Immature natural killer cell (primary cell): Measurements from ENCODE around the gene C8B. TPM values are rescaled to one million over a fixed set of nuclear protein-coding genes. Genes with fewer than 3 reads are reported as not detected.
A peak's percentile ranks its signal among the peaks of the same experiment; 100 is the strongest.

ENCODE experiments used
- DNase-seq, 3 donors: peaks; one replicate each; pipeline ENCODE4 v3.0.0; 2022; ENCODE audit warnings: mixed read lengths in 1 of 3
- H3K27ac Mint-ChIP-seq, 6 donors: one replicate each; pipeline ENCODE4 v1.8.0; 2020; ENCODE audit warnings: mixed read lengths in 6 of 6, mild to moderate bottlenecking in 5 of 6, inconsistent platforms in 4 of 6, moderate library complexity in 3 of 6
- H3K27me3 Mint-ChIP-seq, 3 donors: one replicate each; pipeline ENCODE4 v1.8.0; 2020 to 2021; ENCODE audit warnings: low read depth in 3 of 3, mild to moderate bottlenecking in 3 of 3, mixed read lengths in 3 of 3, moderate library complexity in 3 of 3, inconsistent platforms in 1 of 3
- H3K36me3 Mint-ChIP-seq, 3 donors: one replicate each; pipeline ENCODE4 v1.8.0; 2020; ENCODE audit warnings: mixed read lengths in 3 of 3, inconsistent platforms in 2 of 3, mild to moderate bottlenecking in 2 of 3
- H3K4me1 Mint-ChIP-seq, 2 donors: one replicate each; pipeline ENCODE4 v1.8.0; 2020; ENCODE audit warnings: inconsistent platforms in 2 of 2, mild to moderate bottlenecking in 2 of 2, mixed read lengths in 2 of 2, moderate library complexity in 1 of 2
- H3K4me3 Mint-ChIP-seq, 5 donors: one replicate each; pipeline ENCODE4 v1.8.0; 2020; ENCODE audit warnings: mild to moderate bottlenecking in 5 of 5, mixed read lengths in 5 of 5, inconsistent platforms in 3 of 5, moderate library complexity in 3 of 5
- H3K9me3 Mint-ChIP-seq, 6 donors: one replicate each; pipeline ENCODE4 v1.8.0; 2020; ENCODE audit warnings: mild to moderate bottlenecking in 6 of 6, mixed read lengths in 6 of 6, inconsistent platforms in 4 of 6, moderate library complexity in 3 of 6
- polyA plus RNA-seq, 3 donors: library from polyadenylated mRNA; unstranded; fragments of 300-500 nt; fragmentation: Illumina TruSeq; gene quantifications; one replicate each; pipeline ENCODE4 v1.2.3, GENCODE V29; 2021

Gene C8B
- polyA plus RNA-seq, 3 donors from 2014 or later = not detected

- Mint-ChIP-seq H3K27ac (no peak overlapping the region), H3K9me3 (peaks cover 0 to under 1% (median 0%) of the 10 kb centered on the region in 6 donors), H3K4me3 (no peak overlapping the region), H3K36me3 (peaks cover 0 to 7% (median 0%) of the 10 kb centered on the region in 3 donors), H3K27me3 (peaks cover 5 to 6% (median 5%) of the 10 kb centered on the region in 3 donors), H3K4me1 (no peaks in the 10 kb centered on the region)
- no peak for DNase-seq
Observed at GRCh38 chr1:56933606-56934005, 32.2 kb downstream of the C8B start.

GRCh38 chr1:56933161-56933560 lies 32.7 kb downstream of the C8B start:
- Mint-ChIP-seq H3K9me3 (peaks cover 0 to 2% (median 0%) of the 10 kb centered on the region in 6 donors), H3K27me3 (peaks cover 5% of the 10 kb centered on the region in 3 donors), H3K4me3 (no peak overlapping the region), H3K36me3 (peaks cover 0 to 8% (median 0%) of the 10 kb centered on the region in 3 donors), H3K4me1 (no peaks in the 10 kb centered on the region), H3K27ac (no peak overlapping the region)
- no peak for DNase-seq

DNA sequence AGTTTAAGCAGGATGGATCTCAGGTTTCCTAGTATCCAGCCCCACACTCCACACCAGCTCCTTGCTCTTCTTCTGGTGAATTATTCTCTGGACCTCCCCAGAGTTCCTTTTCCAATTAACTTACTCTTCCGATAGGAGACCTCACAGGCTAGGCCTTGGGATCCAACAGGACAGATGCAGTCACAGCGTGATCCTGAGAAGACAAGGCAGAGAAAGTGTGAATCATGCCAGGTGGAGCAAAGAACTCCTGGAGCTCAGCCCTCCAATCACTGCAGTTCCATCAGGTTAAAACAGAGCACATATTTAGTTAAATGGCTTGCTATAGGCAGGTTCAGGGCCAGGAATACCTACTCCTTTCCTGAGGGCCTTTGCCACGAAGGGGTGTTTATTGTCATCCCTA lies 34.1 kb downstream of the C8B start:
- Mint-ChIP-seq H3K27me3 (peaks cover 3 to 5% (median 5%) of the 10 kb centered on the region in 3 donors), H3K36me3 (peaks cover 0 to 8% (median 0%) of the 10 kb centered on the region in 3 donors), H3K4me1 (no peaks in the 10 kb centered on the region)

GRCh38 chr1:56931211-56931610 lies 34.6 kb downstream of the C8B start:
- no peak for DNase-seq
- no peak overlapping the region for H3K27ac Mint-ChIP-seq
- H3K9me3 Mint-ChIP-seq = peaks cover 0 to 2% (median 0%) of the 10 kb centered on the region in 6 donors
- H3K36me3 Mint-ChIP-seq = peaks cover 0 to 8% (median 0%) of the 10 kb centered on the region in 3 donors
- H3K4me3 Mint-ChIP-seq = no peak overlapping the region
- H3K27me3 Mint-ChIP-seq = peaks cover 3 to 5% (median 5%) of the 10 kb centered on the region in 3 donors
- H3K4me1 Mint-ChIP-seq = no peaks in the 10 kb centered on the region

More for the DNA sequence above, 34.1 kb downstream of the C8B start:
- H3K4me3 Mint-ChIP-seq = no peak overlapping the region
- peaks cover 0 to 2% (median 0%) of the 10 kb centered on the region in 6 donors for H3K9me3 Mint-ChIP-seq
- no peak overlapping the region for H3K27ac Mint-ChIP-seq
- no peak for DNase-seq

DNA sequence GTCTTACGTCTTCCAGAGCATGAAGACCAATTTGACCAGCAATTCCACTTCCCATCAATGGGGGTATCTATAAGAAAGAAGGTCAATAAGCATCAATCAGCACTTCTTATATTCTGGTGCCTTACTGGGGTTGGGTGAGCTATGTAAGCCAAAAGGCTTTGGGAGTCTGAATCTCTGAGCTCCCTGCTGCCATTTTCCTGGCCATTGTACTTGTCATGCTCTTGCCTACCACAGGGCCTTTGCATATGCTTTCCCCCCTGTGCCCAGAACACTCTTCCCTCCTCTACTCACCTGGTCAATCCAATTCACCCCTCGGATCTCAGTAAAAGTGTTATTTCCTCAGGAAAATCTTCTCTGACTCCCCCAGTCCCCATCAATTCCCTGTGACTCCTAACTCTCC lies 36.3 kb downstream of the C8B start:
- DNase-seq = no peak
- Mint-ChIP-seq H3K27me3 (peaks cover 3 to 5% (median 5%) of the 10 kb centered on the region in 3 donors), H3K4me1 (no peaks in the 10 kb centered on the region), H3K4me3 (no peak overlapping the region), H3K36me3 (peaks cover 0 to 4% (median 0%) of the 10 kb centered on the region in 3 donors), H3K9me3 (peaks cover 0 to 2% (median 0%) of the 10 kb centered on the region in 6 donors), H3K27ac (no peak overlapping the region)

GRCh38 chr1:56927986-56928385 lies 37.8 kb downstream of the C8B start:
- DNase-seq = no peak
- Mint-ChIP-seq H3K4me1 (no peaks in the 10 kb centered on the region), H3K4me3 (no peak overlapping the region), H3K36me3 (peaks cover 0 to 4% (median 0%) of the 10 kb centered on the region in 3 donors), H3K9me3 (peaks cover 0 to 2% (median 0%) of the 10 kb centered on the region in 6 donors), H3K27ac (no peak overlapping the region), H3K27me3 (peaks cover 3 to 5% (median 4%) of the 10 kb centered on the region in 3 donors)

- peaks cover 3 to 4% (median 3%) of the 10 kb centered on the region in 3 donors for H3K27me3 Mint-ChIP-seq
- no peaks in the 10 kb centered on the region for H3K4me1 Mint-ChIP-seq
- H3K27ac Mint-ChIP-seq = no peak overlapping the region
Observed at GRCh38 chr1:56927171-56927570, 38.6 kb downstream of the C8B start.

DNA sequence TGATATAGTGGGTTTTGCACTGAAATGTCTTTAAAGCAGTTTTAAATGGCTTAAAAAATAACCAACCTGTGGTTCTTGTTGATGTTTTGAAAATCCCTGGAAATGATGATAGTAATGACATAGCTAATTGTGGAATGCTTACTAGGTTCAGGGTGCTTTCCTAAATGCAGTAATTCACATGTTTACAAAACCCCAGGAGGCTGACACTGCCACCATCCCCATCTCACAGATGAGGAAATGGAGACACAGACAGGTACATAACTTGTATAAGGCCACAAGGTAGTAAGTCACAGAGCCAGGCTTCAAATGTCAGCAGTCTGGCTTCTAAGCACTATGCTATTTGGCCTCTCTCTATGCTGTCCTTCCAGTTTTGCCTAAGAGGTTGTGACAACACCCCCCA lies 40.6 kb downstream of the C8B start:
- DNase-seq = no peak
- H3K36me3 Mint-ChIP-seq = peaks cover 0 to 4% (median 0%) of the 10 kb centered on the region in 3 donors
- peaks cover 0 to 4% of the 10 kb centered on the region in 2 donors for H3K4me1 Mint-ChIP-seq
- H3K27me3 Mint-ChIP-seq = peaks cover 0 to 3% (median 3%) of the 10 kb centered on the region in 3 donors
- H3K27ac Mint-ChIP-seq = no peak overlapping the region
- H3K9me3 Mint-ChIP-seq = peaks cover 0 to 2% (median 0%) of the 10 kb centered on the region in 6 donors
- H3K4me3 Mint-ChIP-seq = no peak overlapping the region

More at GRCh38 chr1:56927171-56927570, 38.6 kb downstream of the C8B start:
- no peak for DNase-seq
- H3K4me3 Mint-ChIP-seq = no peak overlapping the region
- H3K9me3 Mint-ChIP-seq = peaks cover 0 to 2% (median 0%) of the 10 kb centered on the region in 6 donors
- peaks cover 0 to 4% (median 0%) of the 10 kb centered on the region in 3 donors for H3K36me3 Mint-ChIP-seq

GRCh38 chr1:56924116-56924515 lies 41.7 kb downstream of the C8B start:
- no peak for DNase-seq
- Mint-ChIP-seq H3K4me1 (peaks cover 0 to 4% of the 10 kb centered on the region in 2 donors), H3K36me3 (peaks cover 0 to 6% (median 0%) of the 10 kb centered on the region in 3 donors), H3K27ac (no peak overlapping the region), H3K27me3 (peaks cover 0 to 3% (median 0%) of the 10 kb centered on the region in 3 donors), H3K4me3 (no peak overlapping the region), H3K9me3 (peaks cover 0 to 2% (median 0%) of the 10 kb centered on the region in 6 donors)

- peaks cover 0 to 4% of the 10 kb centered on the region in 2 donors for H3K4me1 Mint-ChIP-seq
- H3K27ac Mint-ChIP-seq = no peak overlapping the region
- no peak for DNase-seq
- H3K9me3 Mint-ChIP-seq = no peaks in the 10 kb centered on the region
- H3K36me3 Mint-ChIP-seq = peaks cover 0 to 3% (median 0%) of the 10 kb centered on the region in 3 donors
- H3K4me3 Mint-ChIP-seq = no peak overlapping the region
- H3K27me3 Mint-ChIP-seq = peaks cover 0 to 3% (median 2%) of the 10 kb centered on the region in 3 donors
Observed at GRCh38 chr1:56923201-56923600, 42.6 kb downstream of the C8B start.

- Mint-ChIP-seq H3K27ac (no peak overlapping the region), H3K36me3 (peaks cover 0 to 3% (median 0%) of the 10 kb centered on the region in 3 donors), H3K9me3 (no peaks in the 10 kb centered on the region), H3K27me3 (peaks cover 0 to 3% (median 2%) of the 10 kb centered on the region in 3 donors), H3K4me3 (no peak overlapping the region), H3K4me1 (peaks cover 0 to 4% of the 10 kb centered on the region in 2 donors)
- no peak for DNase-seq
Observed at GRCh38 chr1:56922507-56922906, 43.3 kb downstream of the C8B start.

DNA sequence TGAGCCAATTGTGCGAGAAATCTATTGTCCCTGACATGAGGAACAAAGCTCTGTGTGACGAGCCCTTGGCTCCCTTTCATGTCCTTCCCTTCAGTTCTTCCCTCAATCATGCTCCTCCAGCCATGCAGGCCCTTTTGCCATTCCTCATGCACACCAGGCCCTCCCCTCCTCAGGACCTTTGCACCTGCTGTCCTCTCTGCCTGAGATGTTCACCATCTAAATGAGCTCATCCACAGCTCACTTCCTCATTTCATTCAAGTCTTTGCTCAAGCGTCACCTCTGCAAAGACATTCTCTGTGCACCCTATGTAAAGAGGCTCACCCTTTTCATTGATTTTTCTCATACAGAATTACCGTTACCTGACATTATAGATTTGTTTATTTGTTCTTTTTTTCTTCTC lies 43.7 kb downstream of the C8B start:
- Mint-ChIP-seq H3K27me3 (peaks cover 0 to 3% (median 2%) of the 10 kb centered on the region in 3 donors), H3K4me3 (no peak overlapping the region), H3K4me1 (peaks cover 0 to 4% of the 10 kb centered on the region in 2 donors), H3K36me3 (peaks cover 0 to 3% (median 0%) of the 10 kb centered on the region in 3 donors), H3K9me3 (no peaks in the 10 kb centered on the region), H3K27ac (no peak overlapping the region)
- DNase-seq = no peak

- Mint-ChIP-seq H3K27me3 (peaks cover 0 to 3% (median 2%) of the 10 kb centered on the region in 3 donors), H3K4me3 (no peak overlapping the region), H3K27ac (peak overlapping the region in 1 of 6 donors; percentile 10), H3K4me1 (peaks cover 0 to 4% of the 10 kb centered on the region in 2 donors), H3K36me3 (peaks cover 0 to 3% (median 0%) of the 10 kb centered on the region in 3 donors), H3K9me3 (no peaks in the 10 kb centered on the region)
- DNase-seq = no peak
Observed at GRCh38 chr1:56921479-56921878, 44.3 kb downstream of the C8B start.

DNA sequence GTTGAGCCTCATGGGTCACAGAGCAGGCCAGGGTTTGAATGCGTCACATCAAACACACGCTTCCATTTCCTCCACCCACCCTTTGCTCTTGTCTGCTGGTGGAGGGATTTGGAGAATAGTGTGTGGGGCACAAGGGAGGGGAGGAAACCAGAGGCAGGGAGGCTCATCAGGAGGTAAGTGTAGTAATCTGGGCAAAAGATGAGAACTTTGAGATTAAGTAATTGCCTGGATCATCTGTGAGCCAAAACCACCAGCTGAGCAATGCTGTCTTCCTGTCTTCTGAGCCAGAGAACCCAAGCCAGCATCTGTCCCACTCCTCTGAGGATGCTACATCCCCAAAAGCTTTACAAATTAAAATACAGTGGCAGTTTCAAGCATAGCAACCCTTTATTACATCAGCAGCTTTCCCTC lies 45.2 kb downstream of the C8B start:
- no peaks in the 10 kb centered on the region for H3K9me3 Mint-ChIP-seq
- peaks cover 0 to 3% (median 0%) of the 10 kb centered on the region in 3 donors for H3K36me3 Mint-ChIP-seq

More for the DNA sequence above, 45.2 kb downstream of the C8B start:
- Mint-ChIP-seq H3K4me3 (no peak overlapping the region), H3K27me3 (peaks cover 0 to 3% (median 2%) of the 10 kb centered on the region in 3 donors), H3K4me1 (peaks cover 0 to 4% of the 10 kb centered on the region in 2 donors), H3K27ac (no peak overlapping the region)
- no peak for DNase-seq
